T-cell (primary cell): Measurements from ENCODE around the gene CUX1. TPM values are rescaled to one million over a fixed set of nuclear protein-coding genes. Genes with fewer than 3 reads are reported as not detected.
"Not testable (repeated sequence)": the region's sequence is repeated elsewhere in the genome, so short reads cannot be mapped to it uniquely, and the experiment has no call there.

Source experiments
- ATAC-seq, 4 experiments: fragments of 200-7000 bp in 3 of 4; fragments of 150-1000 bp in 1 of 4; cut with Tn5 transposase; replicated peaks in 1 of 4; 1 replicate in 3 of 4; 2 replicates in 1 of 4; pipeline ENCODE4 v1.10.0; 2021; ENCODE audit warnings: moderate library complexity in 3 of 4, mild to moderate bottlenecking in 2 of 4, moderate number of reproducible peaks in 1 of 4
- CTCF ChIA-PET, 2 donors: fragments of 300-600 bp; sonication (Branson Sonifier 250); formaldehyde crosslinking; loops; one replicate each; lab custom pipeline; 2022; ENCODE audit warnings: antibody characterized with exemption in 2 of 2; lab: Charles Lee
- POLR2A ChIA-PET, 2 donors: fragments of 300-600 bp; sonication (Branson Sonifier 250); formaldehyde crosslinking; loops; one replicate each; lab custom pipeline; 2022; ENCODE audit warnings: antibody characterized with exemption in 2 of 2; lab: Charles Lee
- DNase-seq, 35 experiments: peaks; one replicate each; pipeline versions ENCODE4 v3.0.0 to v3.0.0-alpha.2; 2013 to 2023
- H3K27ac ChIP-seq: one replicate; pipeline ENCODE4 v1.5.1; 2013; ENCODE audit warnings: low read length
- H3K27me3 ChIP-seq, 2 experiments: replicated peaks in 1 of 2; 1 replicate in 1 of 2; 2 replicates in 1 of 2; pipeline versions ENCODE4 v1.6.1 to v1.7.0; 2013; ENCODE audit warnings: low read length in 1 of 2, mixed read lengths in 1 of 2; ENCODE audit not compliant: control insufficient read depth in 2 of 2, insufficient read depth in 2 of 2; ENCODE audit errors: extremely low read depth in 1 of 2
- H3K36me3 ChIP-seq, 2 donors: 1 replicate in 1 of 2; 2 replicates in 1 of 2; pipeline versions ENCODE4 v1.6.1 to v1.7.0; 2013; ENCODE audit warnings: low read length in 1 of 2; ENCODE audit not compliant: control insufficient read depth in 2 of 2, insufficient read depth in 1 of 2; ENCODE audit errors: extremely low read depth in 1 of 2
- H3K4me1 ChIP-seq, 2 experiments: 1 replicate in 1 of 2; 2 replicates in 1 of 2; pipeline versions ENCODE4 v1.6.1 to v1.7.0; 2013; ENCODE audit warnings: low read length in 2 of 2, mixed read lengths in 1 of 2; ENCODE audit not compliant: insufficient read depth in 2 of 2, control insufficient read depth in 1 of 2; ENCODE audit errors: extremely low read depth in 1 of 2
- H3K4me3 ChIP-seq, 2 donors: 1 replicate in 1 of 2; 2 replicates in 1 of 2; pipeline versions ENCODE4 v1.5.1 to v1.7.0; 2013; ENCODE audit warnings: mild to moderate bottlenecking in 2 of 2, low read length in 1 of 2, moderate library complexity in 1 of 2; ENCODE audit not compliant: control insufficient read depth in 1 of 2; ENCODE audit errors: extremely low read depth in 1 of 2
- H3K9me3 ChIP-seq: 2 replicates; pipeline ENCODE4 v1.7.0; 2013
- H3K27ac Mint-ChIP-seq, 2 donors: one replicate each; pipeline ENCODE4 v1.8.0; 2020 to 2021; ENCODE audit warnings: mild to moderate bottlenecking in 2 of 2, mixed read lengths in 2 of 2
- H3K27me3 Mint-ChIP-seq, 2 donors: one replicate each; pipeline ENCODE4 v1.8.0; 2021 to 2022; ENCODE audit warnings: mixed read lengths in 2 of 2
- H3K36me3 Mint-ChIP-seq: one replicate; pipeline ENCODE4 v1.8.0; 2021; ENCODE audit warnings: mixed read lengths
- H3K4me1 Mint-ChIP-seq, 3 donors: one replicate each; pipeline ENCODE4 v1.8.0; 2020 to 2022; ENCODE audit warnings: mixed read lengths in 3 of 3, mild to moderate bottlenecking in 1 of 3
- H3K4me3 Mint-ChIP-seq, 3 donors: one replicate each; pipeline ENCODE4 v1.8.0; 2020 to 2022; ENCODE audit warnings: mild to moderate bottlenecking in 3 of 3, mixed read lengths in 3 of 3, moderate library complexity in 3 of 3
- H3K9me3 Mint-ChIP-seq, 3 donors: one replicate each; pipeline ENCODE4 v1.8.0; 2020 to 2022; ENCODE audit warnings: mixed read lengths in 3 of 3
- WGBS: methylation state at CpG from one replicate; pipeline ENCODE4 v1.1.5; 2013; ENCODE audit warnings: missing lambda C conversion rate; ENCODE audit not compliant: insufficient coverage; 5-methylcytosine and 5-hydroxymethylcytosine counted together
- total RNA-seq, 35 experiments: library from RNA in 6 of 35; stranded (reverse) in 6 of 35; fragments of 120-200 nt in 1 of 35; gene quantifications; one replicate each; pipeline versions ENCODE4 v1.2.1 to v1.2.4 and lab custom pipeline; 2013 to 2026

The CUX1 gene
- total RNA-seq, 5 donors from 2014 or later (not counting 1 experiment from before 2014, with no cell fraction given), result 36.9 to 50.2 (median 42.8) TPM

DNA sequence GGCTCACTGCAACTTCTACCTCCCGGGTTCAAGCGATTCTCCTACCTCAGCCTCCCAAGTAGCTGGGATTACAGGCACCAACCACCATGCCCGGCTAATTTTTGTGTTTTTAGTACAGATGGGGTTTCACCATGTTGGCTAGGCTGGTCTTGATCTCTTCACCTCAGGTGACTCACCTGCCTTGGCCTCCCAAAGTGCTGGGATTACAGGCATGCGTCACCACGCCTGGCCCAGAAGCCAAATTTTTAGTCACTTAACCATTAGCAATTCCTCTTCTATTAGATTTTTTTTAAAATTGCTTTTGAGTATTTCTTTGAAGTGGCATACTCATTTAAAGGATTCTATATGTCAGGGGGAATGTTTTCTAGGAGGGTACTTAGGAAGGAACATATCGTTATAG lies 112.5 kb downstream of the CUX1 start:
- H3K27me3 Mint-ChIP-seq, H3K9me3 Mint-ChIP-seq, H3K36me3 ChIP-seq, H3K27ac Mint-ChIP-seq, POLR2A ChIA-PET, DNase-seq, H3K4me1 ChIP-seq, H3K9me3 ChIP-seq, ATAC-seq, H3K27me3 ChIP-seq, H3K27ac ChIP-seq, H3K4me3 ChIP-seq, H3K4me3 Mint-ChIP-seq, CTCF ChIA-PET: not testable (repeated sequence)
- peaks cover 7 to 14% (median 11%) of the 10 kb centered on the region in 3 donors for H3K4me1 Mint-ChIP-seq
- WGBS, result no CpG with 5 or more reads among the region's 6 CpGs
- peaks cover 14% of the 10 kb centered on the region for H3K36me3 Mint-ChIP-seq

DNA sequence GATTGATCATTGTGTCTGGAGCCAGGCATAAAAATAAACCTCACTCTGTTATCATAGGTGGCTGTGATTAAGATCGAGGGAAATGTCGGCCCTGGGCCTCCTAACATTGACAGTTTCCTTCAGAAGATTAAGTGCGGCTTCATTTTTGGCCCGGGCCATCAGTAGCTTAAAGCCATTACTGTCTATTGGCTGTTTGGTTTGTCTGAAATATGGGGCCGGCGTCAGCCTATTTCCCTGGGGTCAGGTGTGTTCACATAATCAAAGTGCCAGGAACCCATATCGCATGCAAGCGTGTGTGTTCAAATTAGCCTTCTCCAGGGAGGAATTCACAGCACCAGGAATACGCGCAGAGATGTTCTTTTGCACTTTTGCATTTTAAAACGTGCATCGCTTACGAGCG lies 114.7 kb downstream of the CUX1 start:
- DNase-seq, result no peak
- Histone ChIP-seq H3K27ac (no peak overlapping the region), H3K9me3 (no peaks in the 10 kb centered on the region), H3K4me3 (no peak overlapping the region), H3K36me3 (peaks cover 0 to 2% of the 10 kb centered on the region in 2 donors), H3K27me3 (no peaks in the 10 kb centered on the region), H3K4me1 (no peaks in the 10 kb centered on the region)
- Mint-ChIP-seq H3K4me1 (peaks cover 7 to 14% (median 12%) of the 10 kb centered on the region in 3 donors), H3K27me3 (no peaks in the 10 kb centered on the region), H3K4me3 (no peak overlapping the region), H3K27ac (no peak overlapping the region), H3K9me3 (peaks cover 0 to 5% (median 0%) of the 10 kb centered on the region in 3 donors), H3K36me3 (peaks cover 10% of the 10 kb centered on the region)
- 96% methylated on average over 14 of the region's 14 CpGs for WGBS
- no peak for ATAC-seq
- POLR2A ChIA-PET, result no interaction called here
- CTCF ChIA-PET, result no interaction called here

DNA sequence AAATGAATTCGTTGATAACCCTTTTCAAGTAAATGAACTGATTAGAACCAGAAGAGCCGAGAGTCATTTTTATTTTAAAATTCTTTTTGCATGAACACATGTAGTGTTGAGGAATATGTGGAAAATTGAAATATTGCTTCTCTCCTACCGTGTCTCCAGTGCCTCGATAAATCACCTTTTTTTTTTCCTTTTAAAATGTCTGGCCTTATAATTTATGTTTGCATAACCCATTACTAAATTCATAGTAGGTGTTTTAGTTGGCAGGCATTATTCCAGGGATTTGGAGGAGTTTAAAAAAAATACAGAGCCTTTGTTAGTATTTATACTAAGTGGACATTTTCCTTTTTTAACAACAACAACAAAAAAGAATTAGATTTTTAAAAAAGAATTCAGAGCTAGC lies 115.6 kb downstream of the CUX1 start:
- CTCF ChIA-PET, result no interaction called here
- Mint-ChIP-seq H3K36me3 (peaks cover 10% of the 10 kb centered on the region), H3K27ac (no peak overlapping the region), H3K27me3 (no peaks in the 10 kb centered on the region), H3K4me3 (no peak overlapping the region), H3K4me1 (peaks cover 7 to 14% (median 12%) of the 10 kb centered on the region in 3 donors), H3K9me3 (peaks cover 0 to 5% (median 0%) of the 10 kb centered on the region in 3 donors)
- WGBS, result no CpG with 5 or more reads among the region's 4 CpGs
- no peak for DNase-seq
- H3K36me3 ChIP-seq, result peaks cover 0 to 2% of the 10 kb centered on the region in 2 donors
- no peak overlapping the region for H3K27ac ChIP-seq
- no peak overlapping the region for H3K4me3 ChIP-seq
- no peaks in the 10 kb centered on the region for H3K27me3 ChIP-seq
- no peak for ATAC-seq
- H3K4me1 ChIP-seq, result no peaks in the 10 kb centered on the region
- POLR2A ChIA-PET, result no interaction called here
- no peaks in the 10 kb centered on the region for H3K9me3 ChIP-seq

DNA sequence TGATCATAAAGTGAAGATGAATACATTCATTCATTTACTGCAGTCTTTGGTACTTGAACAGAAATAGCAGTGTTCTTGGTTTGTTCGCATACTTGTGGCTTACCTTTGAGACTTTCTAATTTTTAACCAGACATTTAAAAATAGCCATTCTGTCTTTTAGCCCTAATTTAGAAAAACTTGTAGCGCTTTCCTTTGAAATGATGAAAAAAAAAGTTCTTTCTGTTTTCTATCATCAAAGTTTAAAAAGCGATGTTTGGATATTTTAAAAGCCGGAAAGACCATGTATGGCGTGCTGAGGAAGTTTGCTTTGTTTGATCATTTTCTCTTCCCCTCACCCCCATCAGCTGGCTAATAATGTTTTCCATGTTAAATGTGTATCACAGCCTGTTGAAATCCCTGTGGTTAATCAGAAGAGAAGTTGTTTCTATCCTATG lies 116.3 kb downstream of the CUX1 start:
- ChIA-PET POLR2A (no interaction called here), CTCF (no interaction called here)
- no peak overlapping the region for H3K4me3 ChIP-seq
- DNase-seq, result no peak
- no peak overlapping the region for H3K27ac ChIP-seq
- Mint-ChIP-seq H3K36me3 (peaks cover 10% of the 10 kb centered on the region), H3K4me1 (peaks cover 7 to 14% (median 12%) of the 10 kb centered on the region in 3 donors), H3K27me3 (no peaks in the 10 kb centered on the region), H3K27ac (no peak overlapping the region), H3K4me3 (no peak overlapping the region), H3K9me3 (peaks cover 0 to 5% (median 0%) of the 10 kb centered on the region in 3 donors)
- no peaks in the 10 kb centered on the region for H3K9me3 ChIP-seq
- no peak for ATAC-seq
- H3K36me3 ChIP-seq, result peaks cover 0 to 2% of the 10 kb centered on the region in 2 donors
- no peaks in the 10 kb centered on the region for H3K4me1 ChIP-seq
- H3K27me3 ChIP-seq, result no peaks in the 10 kb centered on the region
- WGBS, result no CpG with 5 or more reads among the region's 5 CpGs

DNA sequence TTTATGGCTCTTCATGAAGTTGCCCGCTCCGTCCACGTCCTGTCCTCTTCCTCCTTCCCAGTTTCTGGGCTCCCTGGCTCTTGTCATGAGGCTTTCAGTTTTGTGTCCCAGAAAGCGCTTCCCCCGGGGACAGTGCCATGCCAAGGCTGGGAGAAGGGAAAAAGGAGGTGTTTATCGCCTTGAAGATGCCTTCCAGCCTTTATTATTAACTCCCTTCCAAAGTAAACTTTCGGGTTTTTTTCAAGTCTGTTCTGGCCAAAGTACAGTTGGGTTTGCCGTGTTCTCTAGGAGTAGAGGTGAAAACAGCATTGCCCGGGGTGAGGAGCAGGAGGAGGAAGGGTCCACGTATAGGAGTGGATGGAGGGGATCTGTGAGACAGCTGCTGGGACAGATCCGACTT lies 117.2 kb downstream of the CUX1 start:
- H3K36me3 ChIP-seq, result peaks cover 0 to 2% of the 10 kb centered on the region in 2 donors
- no peak overlapping the region for H3K4me3 ChIP-seq
- DNase-seq (no peak), ATAC-seq (no peak)
- no peak overlapping the region for H3K27ac ChIP-seq
- ChIA-PET POLR2A (no interaction called here), CTCF (no interaction called here)
- no peaks in the 10 kb centered on the region for H3K4me1 ChIP-seq
- H3K9me3 ChIP-seq, result no peaks in the 10 kb centered on the region
- Mint-ChIP-seq H3K27me3 (no peaks in the 10 kb centered on the region), H3K4me1 (peaks cover 7 to 13% (median 12%) of the 10 kb centered on the region in 3 donors), H3K9me3 (peaks cover 0 to 5% (median 0%) of the 10 kb centered on the region in 3 donors), H3K36me3 (peaks cover 10% of the 10 kb centered on the region), H3K27ac (no peak overlapping the region), H3K4me3 (no peak overlapping the region)
- H3K27me3 ChIP-seq, result no peaks in the 10 kb centered on the region
- WGBS, result 100% methylated on average over 3 of the region's 11 CpGs

DNA sequence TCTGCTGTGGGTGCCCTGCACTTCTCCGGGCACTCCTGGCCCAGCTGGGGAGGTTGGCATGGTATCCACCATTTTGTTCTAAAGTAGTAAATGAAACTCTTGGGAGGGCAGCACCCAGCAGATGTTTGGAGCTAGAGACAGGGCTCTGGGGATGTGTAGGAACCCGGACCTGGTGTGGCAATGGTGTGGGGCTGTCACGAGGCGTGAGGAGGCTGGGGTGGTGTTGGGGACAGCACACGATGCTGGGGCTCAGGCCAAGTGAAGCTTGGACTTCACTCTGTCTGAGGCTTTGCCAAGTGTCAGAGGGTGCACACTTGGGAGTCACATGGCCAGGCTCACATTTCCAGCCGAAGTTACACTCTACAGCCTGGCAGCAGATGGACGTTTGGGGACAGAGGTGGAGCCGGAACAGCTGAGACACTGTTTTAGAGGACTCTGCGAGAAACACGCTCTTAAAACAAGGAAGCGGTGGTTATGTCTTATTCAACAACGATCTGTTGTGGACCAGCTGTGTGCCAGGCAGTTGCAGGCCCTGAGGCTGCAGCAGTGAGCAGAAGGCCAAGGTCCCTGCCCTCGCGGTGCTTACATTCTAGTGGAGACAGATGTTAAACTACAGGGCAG lies 118.2 kb downstream of the CUX1 start:
- Histone ChIP-seq H3K27ac (no peak overlapping the region), H3K27me3 (no peaks in the 10 kb centered on the region), H3K4me1 (no peaks in the 10 kb centered on the region), H3K36me3 (peaks cover 0 to 2% of the 10 kb centered on the region in 2 donors), H3K9me3 (no peaks in the 10 kb centered on the region), H3K4me3 (no peak overlapping the region)
- WGBS, result 94% methylated on average over 14 of the region's 14 CpGs
- Mint-ChIP-seq H3K9me3 (no peaks in the 10 kb centered on the region), H3K4me3 (no peak overlapping the region), H3K27ac (no peak overlapping the region), H3K4me1 (peaks cover 6 to 13% (median 12%) of the 10 kb centered on the region in 3 donors), H3K36me3 (peaks cover 3% of the 10 kb centered on the region), H3K27me3 (no peaks in the 10 kb centered on the region)
- ATAC-seq (no peak), DNase-seq (no peak)
- ChIA-PET CTCF (no interaction called here), POLR2A (no interaction called here)
